ENCODE measurements around the gene CROT.

CROT gene

GRCh38 chr7:87342231-87342630 lies 3.2 kb upstream of the CROT start:
- Histone ChIP-seq H3K4me2 (ENCODE audit: low read depth, low read length, poor library complexity, severe bottlenecking) (peak overlapping the region; percentile 83), H3F3A (ENCODE audit: low read depth) (no peaks in the 10 kb centered on the region), H3K79me2 (ENCODE audit: insufficient read depth, low read length) (peaks cover 28% of the 10 kb centered on the region; the same call in 1 of the 2 replicates), H4K20me1 (ENCODE audit: insufficient read depth, low read length, poor library complexity, severe bottlenecking) (peaks cover 2% of the 10 kb centered on the region), H2AFZ (ENCODE audit: low read length) (no peak overlapping the region), H3K9me3 (ENCODE audit: insufficient read depth, low read depth, low read length) (no peaks in the 10 kb centered on the region), H3K27me3 (ENCODE audit: insufficient read depth, low read length, poor library complexity, severe bottlenecking) (no peaks in the 10 kb centered on the region), H3K4me1 (ENCODE audit: insufficient read depth, low read length, poor library complexity, severe bottlenecking) (peaks cover 41% of the 10 kb centered on the region), H3K4me3 (ENCODE audit: low read length, poor library complexity, severe bottlenecking) (peak overlapping the region; percentile 17), H3K9ac (ENCODE audit: low read depth, low read length, poor library complexity, severe bottlenecking) (no peak overlapping the region), H3K9me2 (replicated peaks; ENCODE audit: low read depth, low read length) (no peaks in the 10 kb centered on the region), H3K36me3 (ENCODE audit: insufficient read depth, low read length) (no peaks in the 10 kb centered on the region)
- TF ChIP-seq CTCF (conservative IDR thresholded peaks at IDR 0.05; ENCODE audit: low read length) (no peak), EZH2phosphoT487 (IDR thresholded peaks at IDR 0.05; ENCODE audit: borderline replicate concordance) (no peak)

- H3K4me2 ChIP-seq (ENCODE audit: low read depth, low read length, poor library complexity, severe bottlenecking) = peak overlapping the region; percentile 83
- no peaks in the 10 kb centered on the region for H3K9me3 ChIP-seq (ENCODE audit: insufficient read depth, low read depth, low read length)
- peaks cover 28% of the 10 kb centered on the region; the same call in 1 of the 2 replicates for H3K79me2 ChIP-seq (ENCODE audit: insufficient read depth, low read length)
- no peaks in the 10 kb centered on the region for H3K36me3 ChIP-seq (ENCODE audit: insufficient read depth, low read length)
- peak overlapping the region; percentile 93 for H3K9ac ChIP-seq (ENCODE audit: low read depth, low read length, poor library complexity, severe bottlenecking)
- H4K20me1 ChIP-seq (ENCODE audit: insufficient read depth, low read length, poor library complexity, severe bottlenecking) = peaks cover 2% of the 10 kb centered on the region
- H3K4me3 ChIP-seq (ENCODE audit: low read length, poor library complexity, severe bottlenecking) = peak overlapping the region; percentile 88
- no peaks in the 10 kb centered on the region for H3F3A ChIP-seq (ENCODE audit: low read depth)
- H2AFZ ChIP-seq (ENCODE audit: low read length) = peak overlapping the region; percentile 90; the same call in 1 of the 2 replicates
- no peaks in the 10 kb centered on the region for H3K27me3 ChIP-seq (ENCODE audit: insufficient read depth, low read length, poor library complexity, severe bottlenecking)
- TF ChIP-seq CTCF (conservative IDR thresholded peaks at IDR 0.05; ENCODE audit: low read length) (no peak), EZH2phosphoT487 (IDR thresholded peaks at IDR 0.05; ENCODE audit: borderline replicate concordance) (no peak)
- no peaks in the 10 kb centered on the region for H3K9me2 ChIP-seq (replicated peaks; ENCODE audit: low read depth, low read length)
- peaks cover 42% of the 10 kb centered on the region for H3K4me1 ChIP-seq (ENCODE audit: insufficient read depth, low read length, poor library complexity, severe bottlenecking)
These were observed 1.0 kb upstream of the CROT start for GRCh38 chr7:87344446-87344845.

- H3K4me2 ChIP-seq (ENCODE audit: low read depth, low read length, poor library complexity, severe bottlenecking) = peak overlapping the region; percentile 88
- H3K27me3 ChIP-seq (ENCODE audit: insufficient read depth, low read length, poor library complexity, severe bottlenecking) = no peaks in the 10 kb centered on the region
- H3K4me1 ChIP-seq (ENCODE audit: insufficient read depth, low read length, poor library complexity, severe bottlenecking) = peaks cover 42% of the 10 kb centered on the region
- H3F3A ChIP-seq (ENCODE audit: low read depth) = no peaks in the 10 kb centered on the region
- peak overlapping the region; percentile 93 for H3K9ac ChIP-seq (ENCODE audit: low read depth, low read length, poor library complexity, severe bottlenecking)
- peak overlapping the region; percentile 88 for H3K4me3 ChIP-seq (ENCODE audit: low read length, poor library complexity, severe bottlenecking)
- TF ChIP-seq EZH2phosphoT487 (IDR thresholded peaks at IDR 0.05; ENCODE audit: borderline replicate concordance) (no peak), CTCF (conservative IDR thresholded peaks at IDR 0.05; ENCODE audit: low read length) (no peak)
- H3K79me2 ChIP-seq (ENCODE audit: insufficient read depth, low read length) = peaks cover 28% of the 10 kb centered on the region; the same call in 1 of the 2 replicates
- no peaks in the 10 kb centered on the region; the same call in 1 of the 2 replicates for H3K36me3 ChIP-seq (ENCODE audit: insufficient read depth, low read length)
- H3K9me3 ChIP-seq (ENCODE audit: insufficient read depth, low read depth, low read length) = no peaks in the 10 kb centered on the region
- peaks cover 2% of the 10 kb centered on the region for H4K20me1 ChIP-seq (ENCODE audit: insufficient read depth, low read length, poor library complexity, severe bottlenecking)
- no peaks in the 10 kb centered on the region for H3K9me2 ChIP-seq (replicated peaks; ENCODE audit: low read depth, low read length)
- peak overlapping the region; percentile 90 for H2AFZ ChIP-seq (ENCODE audit: low read length)
These were observed 503 bp downstream of the CROT start for GRCh38 chr7:87345962-87346371.
